ENCODE measurements around the gene NOS1AP.

The NOS1AP gene

DNA sequence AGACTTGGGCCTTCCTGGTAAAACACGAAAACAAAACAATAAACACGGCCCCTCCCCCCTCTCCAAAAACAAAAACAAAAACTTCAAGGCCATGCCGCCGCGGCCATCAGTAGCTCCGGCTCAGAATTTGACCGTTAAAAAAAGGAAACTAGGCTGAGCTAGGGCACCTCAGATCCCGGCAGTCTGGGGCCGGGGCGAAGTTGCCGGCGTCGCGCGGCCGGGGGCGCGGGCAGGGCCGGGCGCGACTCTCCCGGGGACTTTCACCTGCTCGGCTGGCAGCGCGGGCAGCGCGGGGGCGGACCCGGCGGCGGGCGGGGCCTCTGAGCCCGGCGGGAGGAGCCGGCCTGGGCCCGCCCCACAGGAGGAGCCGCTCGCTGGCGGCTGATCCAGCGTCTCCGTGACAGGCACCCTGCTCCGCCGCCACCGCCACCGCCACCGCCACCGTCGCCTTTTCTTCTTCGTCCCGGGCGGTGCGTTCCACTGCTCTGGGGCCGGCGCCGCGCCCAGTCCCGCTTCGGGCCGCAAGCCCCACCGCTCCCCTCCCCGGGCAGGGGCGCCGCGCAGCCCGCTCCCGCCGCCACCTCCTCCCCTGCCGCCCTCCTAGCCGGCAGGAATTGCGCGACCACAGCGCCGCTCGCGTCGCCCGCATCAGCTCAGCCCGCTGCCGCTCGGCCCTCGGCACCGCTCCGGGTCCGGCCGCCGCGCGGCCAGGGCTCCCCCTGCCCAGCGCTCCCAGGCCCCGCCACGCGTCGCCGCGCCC, at the start of gene NOS1AP:
Gene NOS1AP (plus strand): TSS at position 358 of the 760 bp plus-strand sequence. CDS start 487 bp downstream, outside the sequence.
- Histone ChIP-seq H3K27me3 (peaks cover 27% of the 10 kb centered on the region), H3K36me3 (no peaks in the 10 kb centered on the region), H4K20me1 (0 out of 2 replicates have a peak, but pooled peaks cover 5% of the 10 kb centered on the region), H3K9ac (peak within 1 kb of the TSS; percentile 70), H3K4me1 (peaks cover 15% of the 10 kb centered on the region), H3K4me2 (peak within 1 kb of the TSS; percentile 95), H3K9me3 (no peaks in the 10 kb centered on the region), H3K27ac (no peak within 1 kb of the TSS; the same call in 1 of the 2 replicates), H3K4me3 (peak within 1 kb of the TSS; percentile 86)
- no peak for TF ChIP-seq Cebpa-rat (IDR thresholded peaks at IDR 0.05)

DNA sequence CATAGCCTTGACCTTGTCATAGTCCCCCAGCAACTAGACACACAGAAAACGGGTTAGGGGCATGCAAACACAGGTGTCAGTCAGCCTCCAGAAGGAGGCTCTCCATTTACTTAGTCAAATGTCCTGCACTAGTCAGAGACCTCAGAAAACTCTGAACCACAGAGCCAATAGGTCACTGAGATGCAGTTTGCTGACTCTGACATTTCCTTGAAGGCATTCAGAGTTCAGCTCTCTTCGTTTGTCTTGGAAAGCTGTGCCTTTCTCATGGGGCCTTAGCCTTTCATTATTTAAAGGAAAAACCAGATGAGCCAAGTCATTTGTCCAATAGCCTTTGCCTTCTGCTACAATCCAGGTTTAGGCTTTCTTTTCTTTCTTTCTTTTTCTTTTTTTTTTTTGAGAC, 49.3 kb upstream of the NOS1AP start:
- Histone ChIP-seq H3K27me3 (peaks cover 12% of the 10 kb centered on the region), H4K20me1 (no peaks in the 10 kb centered on the region), H3K4me1 (peaks cover 5% of the 10 kb centered on the region), H3K4me3 (no peak overlapping the region), H3K36me3 (no peaks in the 10 kb centered on the region), H3K27ac (no peak overlapping the region), H3K4me2 (no peak overlapping the region), H3K9ac (no peak overlapping the region), H3K9me3 (no peaks in the 10 kb centered on the region)
- TF ChIP-seq Cebpa-rat (IDR thresholded peaks at IDR 0.05): no peak

DNA sequence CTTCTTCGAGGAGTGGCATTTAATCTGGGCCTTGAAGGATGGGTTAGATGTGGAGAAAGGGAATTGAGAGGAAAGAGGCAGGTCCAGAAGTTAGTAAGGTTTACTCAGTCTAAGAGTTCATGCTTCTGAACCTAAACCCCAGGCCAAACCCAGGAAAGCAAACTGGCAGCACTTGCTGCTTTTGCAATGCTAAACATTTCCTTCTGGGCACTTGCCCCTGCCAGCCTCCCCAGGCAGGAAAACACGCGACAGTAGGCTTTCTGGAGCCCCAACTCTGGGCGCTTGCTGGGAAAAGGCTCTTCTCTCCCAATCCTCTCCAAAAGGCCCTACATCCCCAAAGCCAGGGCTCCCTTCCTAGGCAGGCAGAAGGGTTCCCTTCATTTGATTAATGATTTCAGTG, 48.4 kb upstream of the NOS1AP start:
- H3K4me3 ChIP-seq: no peak overlapping the region
- no peak overlapping the region for H3K4me2 ChIP-seq

DNA sequence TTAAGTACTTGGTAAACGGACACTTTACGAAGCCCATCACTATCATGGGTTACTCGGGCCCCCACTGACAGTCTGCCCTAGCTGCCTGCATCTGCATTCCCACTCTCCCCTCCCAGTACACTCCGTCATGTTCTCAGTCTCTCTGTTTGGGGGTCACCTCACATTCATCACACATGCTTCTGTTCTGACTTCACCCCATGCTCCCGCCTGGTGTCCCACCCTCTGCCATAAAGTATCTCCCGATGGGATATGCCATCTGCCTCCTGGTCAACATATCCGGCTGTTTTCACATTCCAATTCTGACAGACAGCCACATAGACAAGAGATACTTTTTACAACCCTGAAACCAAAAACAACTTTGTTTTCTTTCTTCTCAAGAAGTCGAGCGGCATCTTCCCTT, 46.9 kb upstream of the NOS1AP start:
- Histone ChIP-seq H3K9ac (no peak overlapping the region), H3K27me3 (peaks cover 12% of the 10 kb centered on the region), H3K9me3 (no peaks in the 10 kb centered on the region), H3K4me3 (no peak overlapping the region), H3K36me3 (no peaks in the 10 kb centered on the region), H4K20me1 (no peaks in the 10 kb centered on the region), H3K4me1 (peaks cover 5% of the 10 kb centered on the region), H3K4me2 (no peak overlapping the region), H3K27ac (no peak overlapping the region)
- no peak for TF ChIP-seq Cebpa-rat (IDR thresholded peaks at IDR 0.05)

More for the DNA sequence above, 48.4 kb upstream of the NOS1AP start:
- H3K27me3 ChIP-seq: peaks cover 12% of the 10 kb centered on the region
- H3K4me1 ChIP-seq: peaks cover 5% of the 10 kb centered on the region
- H3K27ac ChIP-seq: no peak overlapping the region
- H3K9me3 ChIP-seq: no peaks in the 10 kb centered on the region
- no peak for TF ChIP-seq Cebpa-rat (IDR thresholded peaks at IDR 0.05)
- no peak overlapping the region for H3K9ac ChIP-seq
- H4K20me1 ChIP-seq: no peaks in the 10 kb centered on the region
- H3K36me3 ChIP-seq: no peaks in the 10 kb centered on the region

DNA sequence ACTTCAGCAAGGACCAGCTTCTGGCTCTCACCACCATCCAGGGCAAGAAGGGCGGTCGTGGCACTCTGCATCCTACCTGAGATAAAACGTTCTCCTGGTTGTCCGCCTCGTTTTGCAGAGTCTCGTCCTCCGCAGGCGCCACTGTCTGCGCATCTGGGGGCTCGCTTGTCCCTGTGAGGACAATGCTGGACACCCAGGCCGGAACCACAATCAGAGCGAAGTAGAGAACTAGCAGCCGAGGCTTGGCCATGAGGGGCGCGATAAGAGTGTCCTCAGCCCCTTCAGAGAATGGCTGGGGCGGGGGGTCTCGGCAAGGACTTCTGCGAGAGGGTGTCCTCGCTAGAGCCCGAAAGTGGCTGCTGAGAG, 46.3 kb upstream of the NOS1AP start:
- H3K27me3 ChIP-seq: peaks cover 12% of the 10 kb centered on the region
- H3K4me2 ChIP-seq: peak overlapping the region; percentile 92

DNA sequence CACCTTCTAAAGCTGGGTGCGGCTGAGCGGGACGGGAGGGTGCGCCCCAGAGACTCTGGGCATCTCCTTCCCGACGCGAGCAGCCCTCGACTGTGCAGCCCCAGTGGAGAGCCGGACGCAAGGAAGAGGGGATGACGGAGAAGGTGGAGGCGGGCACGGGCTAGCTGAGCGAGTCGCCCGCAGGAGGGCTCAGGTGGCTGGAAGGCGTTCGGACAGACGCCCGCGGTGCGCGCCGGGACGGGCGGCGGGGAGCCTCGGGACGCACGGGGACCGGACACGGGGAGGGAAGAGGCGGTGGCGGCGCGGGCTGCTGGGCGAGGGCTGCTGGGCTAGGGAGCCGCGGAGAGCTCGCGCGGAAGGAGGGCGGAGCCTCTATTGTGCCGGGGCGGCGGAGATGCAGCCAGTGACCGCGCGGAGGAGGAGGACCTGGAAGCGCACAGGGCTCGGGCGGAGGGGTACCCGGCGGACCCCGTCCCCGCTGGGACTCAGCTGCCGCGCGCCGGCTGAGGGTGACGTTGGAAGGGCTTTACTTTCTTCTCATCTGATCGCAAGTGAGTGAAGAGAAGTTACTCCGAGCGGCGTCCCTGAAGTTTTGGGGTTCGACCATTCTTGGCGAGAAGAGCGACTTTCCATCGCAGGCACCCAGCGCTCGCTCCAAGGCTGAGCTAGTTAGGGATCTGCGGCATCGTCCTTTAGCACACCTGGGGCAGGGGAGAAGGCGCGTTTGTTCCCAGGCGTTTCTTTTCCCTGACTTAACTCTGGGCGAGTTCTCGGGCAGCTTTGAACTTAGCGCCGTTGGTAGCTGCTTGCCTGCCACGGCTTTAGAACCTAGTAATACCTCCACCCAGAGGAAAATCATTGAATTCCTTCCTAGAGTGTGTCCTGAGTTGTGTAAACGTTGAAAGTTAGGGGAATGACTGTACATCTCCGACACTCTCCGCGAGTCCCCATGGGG, 45.7 kb upstream of the NOS1AP start, which contains the start of gene OLFML2B:
Gene OLFML2B (minus strand): TSS at position 323 of the 955 bp plus-strand sequence. CDS start 439 bp downstream, outside the sequence.
- TF ChIP-seq Cebpa-rat (IDR thresholded peaks at IDR 0.05): no peak
- H3K4me3 ChIP-seq: peak within 1 kb of the TSS; percentile 75
- peaks cover 5% of the 10 kb centered on the region for H3K4me1 ChIP-seq
- H3K9me3 ChIP-seq: no peaks in the 10 kb centered on the region
- no peak within 1 kb of the TSS for H3K27ac ChIP-seq
- peak within 1 kb of the TSS; percentile 92 for H3K4me2 ChIP-seq
- no peaks in the 10 kb centered on the region for H3K36me3 ChIP-seq
- peak within 1 kb of the TSS; percentile 59; the same call in 1 of the 2 replicates for H3K9ac ChIP-seq
- H4K20me1 ChIP-seq: no peaks in the 10 kb centered on the region
- H3K27me3 ChIP-seq: peaks cover 12% of the 10 kb centered on the region

More for the DNA sequence above, 46.3 kb upstream of the NOS1AP start:
- H3K9ac ChIP-seq: no peak overlapping the region
- no peaks in the 10 kb centered on the region for H3K9me3 ChIP-seq
- H4K20me1 ChIP-seq: no peaks in the 10 kb centered on the region
- no peak overlapping the region for H3K27ac ChIP-seq
- H3K4me3 ChIP-seq: peak overlapping the region; percentile 75
- no peaks in the 10 kb centered on the region for H3K36me3 ChIP-seq
- TF ChIP-seq Cebpa-rat (IDR thresholded peaks at IDR 0.05): no peak
- peaks cover 5% of the 10 kb centered on the region for H3K4me1 ChIP-seq

DNA sequence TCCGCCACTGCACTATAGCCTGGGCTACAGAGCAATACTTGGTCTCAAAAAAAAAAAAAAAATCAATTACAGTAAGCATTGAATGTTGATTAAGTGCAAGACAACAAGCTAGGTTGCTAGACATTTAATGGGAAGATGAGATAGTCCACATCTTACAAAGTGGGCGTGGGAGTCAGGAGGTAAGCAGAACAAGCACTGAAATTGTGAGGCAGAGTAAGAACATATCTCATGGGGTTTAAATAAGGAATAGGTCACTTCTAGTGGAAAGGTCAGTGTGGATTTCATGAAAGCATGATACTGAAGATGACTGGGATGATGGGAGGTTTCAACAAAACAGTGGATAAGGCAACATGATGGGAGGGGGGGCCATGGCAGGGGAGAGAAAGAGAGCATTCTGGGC, 44.0 kb upstream of the NOS1AP start:
- peaks cover 12% of the 10 kb centered on the region for H3K27me3 ChIP-seq
- no peak overlapping the region for H3K9ac ChIP-seq
- H4K20me1 ChIP-seq: no peaks in the 10 kb centered on the region
- H3K4me3 ChIP-seq: no peak overlapping the region
- H3K27ac ChIP-seq: no peak overlapping the region
- TF ChIP-seq Cebpa-rat (IDR thresholded peaks at IDR 0.05): no peak
- no peaks in the 10 kb centered on the region for H3K9me3 ChIP-seq
- no peak overlapping the region for H3K4me2 ChIP-seq
- no peaks in the 10 kb centered on the region for H3K36me3 ChIP-seq
- peaks cover 5% of the 10 kb centered on the region for H3K4me1 ChIP-seq

DNA sequence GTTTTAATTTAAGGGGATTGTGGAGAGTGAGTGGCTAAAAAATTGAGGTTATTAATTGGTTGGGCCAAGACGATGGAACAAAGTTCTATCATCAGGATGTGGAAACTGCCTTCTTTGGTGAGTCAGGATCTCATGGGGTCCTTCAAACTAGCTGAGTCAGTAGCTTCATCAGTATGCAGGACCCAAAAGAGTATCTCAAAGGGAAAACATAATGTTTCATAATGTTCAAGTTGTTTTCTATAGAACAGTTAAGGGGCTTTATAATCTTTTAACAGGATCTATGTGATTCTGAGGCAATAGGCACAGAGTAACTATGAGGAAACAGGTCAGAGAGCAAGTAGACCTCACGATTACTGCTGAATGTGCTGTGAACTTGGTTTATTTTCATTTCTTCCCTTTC, 42.6 kb upstream of the NOS1AP start:
- H3K4me2 ChIP-seq: no peak overlapping the region
- no peak overlapping the region for H3K27ac ChIP-seq
- H4K20me1 ChIP-seq: no peaks in the 10 kb centered on the region
- peaks cover 5% of the 10 kb centered on the region for H3K4me1 ChIP-seq
- no peak overlapping the region for H3K9ac ChIP-seq
- H3K9me3 ChIP-seq: no peaks in the 10 kb centered on the region
- peaks cover 12% of the 10 kb centered on the region for H3K27me3 ChIP-seq
- H3K36me3 ChIP-seq: no peaks in the 10 kb centered on the region
- no peak overlapping the region for H3K4me3 ChIP-seq
- no peak for TF ChIP-seq Cebpa-rat (IDR thresholded peaks at IDR 0.05)

DNA sequence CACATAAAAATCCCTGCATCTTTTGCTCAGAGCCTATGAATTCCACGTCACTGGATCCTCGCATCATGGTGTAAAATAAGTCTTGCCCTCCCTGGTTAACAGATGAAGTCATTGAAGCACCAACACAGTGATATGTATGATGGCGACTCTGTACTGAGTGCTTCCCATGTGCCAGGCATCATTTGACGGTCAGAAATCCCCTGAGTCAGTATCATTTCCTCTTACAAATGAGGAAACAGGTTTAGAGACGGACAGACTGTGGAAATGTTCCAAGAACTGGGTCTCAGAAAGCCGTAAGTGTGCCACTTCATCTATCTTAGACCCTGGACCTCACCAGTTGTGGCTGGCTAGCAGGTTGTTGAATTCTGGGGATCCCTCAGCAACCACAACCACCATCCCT, 40.8 kb upstream of the NOS1AP start:
- Histone ChIP-seq H3K4me3 (no peak overlapping the region), H3K4me1 (peaks cover 12% of the 10 kb centered on the region), H3K36me3 (no peaks in the 10 kb centered on the region), H3K9ac (no peak overlapping the region), H3K4me2 (no peak overlapping the region), H4K20me1 (no peaks in the 10 kb centered on the region), H3K9me3 (no peaks in the 10 kb centered on the region), H3K27me3 (peaks cover 4% of the 10 kb centered on the region), H3K27ac (no peak overlapping the region)
- TF ChIP-seq Cebpa-rat (IDR thresholded peaks at IDR 0.05): no peak
